HG03039 (cell line): ENCODE measurements around the gene LAYN.

ENCODE experiments used
- ATAC-seq: cut with Tn5 transposase; IDR thresholded peaks from one replicate; pipeline ENCODE4 v1.9.1; 2021; ENCODE audit warnings: mild to moderate bottlenecking, moderate library complexity; ENCODE audit not compliant: unreplicated experiment

Gene LAYN

GRCh38 chr11:111561306-111561705 lies 20.8 kb downstream of the LAYN start:
- no peak for ATAC-seq

- ATAC-seq, result no peak
Observed at GRCh38 chr11:111561791-111562325, 21.3 kb downstream of the LAYN start.

- no peak for ATAC-seq
Observed at GRCh38 chr11:111562692-111563389, 22.3 kb downstream of the LAYN start.

- no peak for ATAC-seq
Observed at GRCh38 chr11:111565114-111565720, 24.7 kb downstream of the LAYN start.

GRCh38 chr11:111566324-111566723 lies 25.8 kb downstream of the LAYN start:
- no peak for ATAC-seq

- no peak for ATAC-seq
Observed at GRCh38 chr11:111569476-111569875, 29.0 kb downstream of the LAYN start.

GRCh38 chr11:111570796-111571195 lies 30.3 kb downstream of the LAYN start:
- ATAC-seq, result no peak

GRCh38 chr11:111571829-111572501 lies 31.4 kb downstream of the LAYN start:
- ATAC-seq, result no peak

GRCh38 chr11:111572581-111572980 lies 32.1 kb downstream of the LAYN start:
- no peak for ATAC-seq

- no peak for ATAC-seq
Observed at GRCh38 chr11:111573821-111574249, 33.3 kb downstream of the LAYN start.

GRCh38 chr11:111574373-111575225 lies 34.1 kb downstream of the LAYN start:
- no peak for ATAC-seq

GRCh38 chr11:111575740-111576139 lies 35.2 kb downstream of the LAYN start:
- no peak for ATAC-seq

- no peak for ATAC-seq
Observed at GRCh38 chr11:111577821-111578220, 37.3 kb downstream of the LAYN start.

GRCh38 chr11:111581341-111581740 lies 40.8 kb downstream of the LAYN start:
- ATAC-seq, result no peak

- ATAC-seq, result no peak
Observed at GRCh38 chr11:111582163-111582562, 41.6 kb downstream of the LAYN start.

- ATAC-seq, result no peak
Observed at GRCh38 chr11:111582881-111583280, 42.4 kb downstream of the LAYN start.

- no peak for ATAC-seq
Observed at GRCh38 chr11:111585371-111585770, 44.9 kb downstream of the LAYN start.

GRCh38 chr11:111586388-111586831 lies 45.9 kb downstream of the LAYN start:
- no peak for ATAC-seq

GRCh38 chr11:111589114-111589513 lies 48.6 kb downstream of the LAYN start:
- no peak for ATAC-seq

GRCh38 chr11:111589886-111590499 lies 49.5 kb downstream of the LAYN start:
- no peak for ATAC-seq
